22Rv1 (cell line): ENCODE data around the gene SOX5.

ENCODE experiments used
- H3K27ac ChIP-seq: fragments of 450-650 bp; 2 replicates; pipeline ENCODE4 v1.5.1; 2017
- ZFX ChIP-seq: fragments of 450-650 bp; IDR thresholded peaks from 2 replicates; pipeline ENCODE4 v1.6.1; 2017; ENCODE audit warnings: antibody characterized with exemption, borderline replicate concordance
- TF ChIP-seq, protein P1 (sequence below): fragments of 450-650 bp; IDR thresholded peaks from 2 replicates; pipeline ENCODE4 v1.5.1; 2017; ENCODE audit warnings: mild to moderate bottlenecking

Gene SOX5

DNA sequence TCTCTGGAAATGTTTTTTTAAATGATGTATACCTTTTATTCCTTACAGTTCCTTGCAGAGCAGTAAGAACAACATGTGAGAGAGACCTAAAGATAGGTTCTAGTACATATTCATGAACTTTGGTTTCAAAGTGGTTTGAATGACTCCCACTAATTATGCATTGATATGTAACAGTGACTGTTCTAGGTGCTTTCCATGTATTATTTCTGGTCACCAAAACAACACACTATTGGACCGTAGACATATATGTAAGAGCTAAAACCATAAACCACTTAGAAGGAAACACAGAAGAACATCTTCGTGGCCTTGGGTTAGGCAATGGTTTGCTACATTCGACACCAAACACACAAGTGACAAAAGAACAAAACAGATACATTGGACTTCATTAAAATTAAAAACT is 37.9 kb downstream of the SOX5 start:
- TF ChIP-seq, protein P1, sequence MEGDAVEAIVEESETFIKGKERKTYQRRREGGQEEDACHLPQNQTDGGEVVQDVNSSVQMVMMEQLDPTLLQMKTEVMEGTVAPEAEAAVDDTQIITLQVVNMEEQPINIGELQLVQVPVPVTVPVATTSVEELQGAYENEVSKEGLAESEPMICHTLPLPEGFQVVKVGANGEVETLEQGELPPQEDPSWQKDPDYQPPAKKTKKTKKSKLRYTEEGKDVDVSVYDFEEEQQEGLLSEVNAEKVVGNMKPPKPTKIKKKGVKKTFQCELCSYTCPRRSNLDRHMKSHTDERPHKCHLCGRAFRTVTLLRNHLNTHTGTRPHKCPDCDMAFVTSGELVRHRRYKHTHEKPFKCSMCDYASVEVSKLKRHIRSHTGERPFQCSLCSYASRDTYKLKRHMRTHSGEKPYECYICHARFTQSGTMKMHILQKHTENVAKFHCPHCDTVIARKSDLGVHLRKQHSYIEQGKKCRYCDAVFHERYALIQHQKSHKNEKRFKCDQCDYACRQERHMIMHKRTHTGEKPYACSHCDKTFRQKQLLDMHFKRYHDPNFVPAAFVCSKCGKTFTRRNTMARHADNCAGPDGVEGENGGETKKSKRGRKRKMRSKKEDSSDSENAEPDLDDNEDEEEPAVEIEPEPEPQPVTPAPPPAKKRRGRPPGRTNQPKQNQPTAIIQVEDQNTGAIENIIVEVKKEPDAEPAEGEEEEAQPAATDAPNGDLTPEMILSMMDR, result no peak
- no peak for TF ChIP-seq ZFX
- no peak overlapping the region for H3K27ac ChIP-seq

DNA sequence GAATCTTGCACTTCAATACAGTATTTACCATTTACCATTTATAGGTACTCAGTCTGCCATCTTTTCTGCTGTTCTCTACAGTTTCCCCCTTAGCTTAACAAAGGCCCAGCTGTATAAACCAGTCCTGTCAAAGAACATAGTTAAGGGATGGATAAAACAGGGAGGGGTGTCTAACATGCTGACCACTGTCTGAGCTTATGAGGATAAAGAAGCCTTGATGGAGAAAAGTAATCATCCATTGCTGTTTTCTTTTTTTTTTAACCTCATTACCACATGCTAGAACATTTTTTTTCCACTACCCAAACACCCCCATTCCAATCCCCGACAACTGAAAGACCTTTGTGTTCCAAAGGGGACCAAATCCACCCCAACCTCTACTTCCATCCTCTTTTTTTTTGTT is 39.9 kb downstream of the SOX5 start:
- TF ChIP-seq, protein P1, result no peak
- TF ChIP-seq ZFX, result no peak
- no peak overlapping the region for H3K27ac ChIP-seq

DNA sequence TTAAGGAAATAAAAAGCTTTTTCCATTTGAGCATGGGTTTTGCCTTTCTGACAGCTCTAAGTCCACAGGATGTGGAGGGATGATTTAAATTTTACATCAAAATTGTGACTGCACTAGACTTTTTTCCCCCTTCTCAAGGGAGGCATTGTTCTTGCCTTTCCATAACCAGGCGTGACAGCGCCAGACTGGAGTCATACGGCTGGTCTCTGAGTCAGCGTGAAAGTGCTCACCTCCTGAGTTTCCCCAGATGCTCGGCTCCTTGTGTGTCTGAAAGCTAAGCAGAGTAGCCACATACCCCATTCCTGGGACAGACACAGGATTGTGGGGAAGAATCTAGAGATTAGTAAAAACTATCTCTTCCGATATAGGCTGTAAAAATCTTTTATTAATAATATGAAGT is 43.1 kb downstream of the SOX5 start:
- TF ChIP-seq, protein P1, result no peak
- no peak for TF ChIP-seq ZFX
- no peak overlapping the region for H3K27ac ChIP-seq

DNA sequence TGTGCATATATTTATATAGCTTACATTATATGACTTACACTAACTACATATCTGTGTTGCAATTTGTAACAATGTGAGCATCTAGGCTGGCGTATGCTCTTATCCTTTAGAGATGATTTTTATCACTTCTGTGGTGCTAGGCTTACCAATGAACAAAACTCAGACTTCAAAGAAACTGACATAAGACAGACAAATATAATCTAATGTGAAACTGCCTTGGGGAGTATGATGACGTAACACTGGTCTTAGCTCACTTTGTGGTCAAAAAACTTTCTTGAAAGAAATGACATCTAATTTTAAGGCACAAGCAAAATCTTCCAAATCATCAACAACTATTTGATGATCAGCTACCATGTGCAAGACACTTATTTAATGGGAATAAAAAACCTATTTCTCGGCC is 50.0 kb downstream of the SOX5 start:
- H3K27ac ChIP-seq, result no peak overlapping the region
- no peak; the same call in 1 of the 2 replicates for TF ChIP-seq ZFX
- TF ChIP-seq, protein P1, result no peak

DNA sequence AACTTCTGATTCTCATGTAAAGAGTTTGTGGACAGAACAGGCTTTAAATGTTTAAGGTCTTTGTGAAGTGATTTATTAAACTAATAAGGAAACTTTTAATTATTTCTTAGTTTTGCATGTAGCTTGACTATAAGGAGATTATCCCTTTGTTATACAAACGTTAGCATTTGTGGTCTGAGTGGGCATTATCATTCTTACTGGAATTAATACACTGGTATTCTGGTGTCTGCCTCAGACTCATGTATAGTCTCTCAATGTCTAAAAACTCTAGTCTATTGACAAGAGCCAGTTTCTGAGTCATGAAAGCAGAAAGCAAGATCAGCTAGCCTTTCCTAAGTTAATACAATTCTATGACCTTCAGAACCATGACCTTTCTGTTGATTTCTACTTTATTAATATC is 51.3 kb downstream of the SOX5 start:
- H3K27ac ChIP-seq, result no peak overlapping the region
- TF ChIP-seq ZFX, result no peak
- TF ChIP-seq, protein P1, result no peak

DNA sequence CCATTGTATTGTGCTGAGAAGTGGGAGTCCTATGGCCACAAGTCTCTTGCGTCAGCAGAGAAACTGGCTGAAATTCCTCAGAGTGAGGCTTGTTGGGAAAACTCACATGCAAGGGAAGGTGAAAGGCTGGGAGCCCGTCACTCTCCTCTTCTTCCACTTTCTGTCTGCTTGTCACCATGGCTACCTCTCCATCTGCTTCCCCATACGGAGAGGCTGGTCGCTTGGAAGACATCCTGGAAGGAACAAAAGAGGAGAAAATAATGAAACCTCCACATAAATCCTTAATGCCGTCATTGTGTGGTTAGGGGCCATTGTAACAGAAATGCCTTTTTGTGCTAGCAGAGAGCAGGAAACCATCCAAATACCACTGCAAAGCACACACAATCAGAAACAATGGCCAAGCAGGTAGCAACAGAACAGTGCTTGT is 53.7 kb downstream of the SOX5 start:
- no peak overlapping the region for H3K27ac ChIP-seq
- TF ChIP-seq ZFX, result no peak
- TF ChIP-seq, protein P1, result no peak

DNA sequence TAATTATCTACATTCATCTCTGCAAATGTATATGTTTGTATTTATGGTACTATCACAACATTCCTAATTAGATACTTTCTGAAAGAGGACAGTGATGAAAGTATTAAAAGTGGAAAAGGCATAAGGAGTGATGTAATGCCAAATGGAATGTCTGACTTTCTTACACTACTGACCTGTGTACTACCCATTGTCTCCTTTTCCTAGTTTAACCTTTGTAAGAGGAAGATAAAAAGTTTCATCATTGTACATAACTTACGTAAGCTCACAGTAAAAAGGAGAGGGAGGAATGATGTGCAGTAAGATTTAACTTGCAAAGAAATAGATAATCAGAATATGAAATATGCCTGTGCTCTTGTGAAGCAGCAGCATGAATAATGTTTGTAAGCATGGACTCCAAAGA is 55.9 kb downstream of the SOX5 start:
- H3K27ac ChIP-seq, result no peak overlapping the region
- TF ChIP-seq, protein P1, result no peak
